K562 (cell line): ENCODE data around the gene CIAO1. TPM values are rescaled to one million over a fixed set of nuclear protein-coding genes. Genes with fewer than 3 reads are reported as not detected.
A peak's percentile ranks its signal among the peaks of the same experiment; 100 is the strongest.

Experiments used
- ATAC-seq: fragments of 200-7000 bp; cut with Tn5 transposase; 3 replicates; pipeline ENCODE4 v1.9.1; 2020; ENCODE audit warnings: moderate library complexity
- BruUV-seq: library from RNA; stranded (reverse); fragments of 400-500 nt; replicated peaks from 2 replicates; lab custom pipeline; 2021; lab: Mats Ljungman, UMichigan
- CTCF ChIA-PET: fragments of 300-600 bp; formaldehyde crosslinking; extraction: SDS; loops from one replicate; lab custom pipeline; 2021; ENCODE audit warnings: low intra/inter-chr PET ratio; lab: Yijun Ruan, JAX
- POLR2A ChIA-PET: fragments of 300-600, 350-650 bp; sonication (Branson Sonifier 250); formaldehyde crosslinking; extraction: SDS; loops from one replicate; lab custom pipeline; 2021; ENCODE audit warnings: antibody characterized with exemption, inconsistent platforms; lab: Yijun Ruan, JAX
- DNase-seq, 4 experiments: peaks; one replicate each; pipeline versions ENCODE4 v3.0.0 to v3.0.0-alpha.2; 2011 to 2018; ENCODE audit warnings: low spot score in 3 of 4, mixed read lengths in 3 of 4; ENCODE audit errors: extremely low read depth in 1 of 4
- FAIRE-seq: peaks from 2 replicates; lab custom pipeline; 2011; peaks lifted over from hg19 to GRCh38; lab: Jason Lieb, UNC
- H2AFZ ChIP-seq: 2 replicates; pipeline ENCODE4 v1.6.0; 2011; ENCODE audit warnings: low read depth, low read length, control low read depth, inconsistent platforms
- H3K27ac ChIP-seq: fragments of 200-600 bp; 3 replicates; pipeline ENCODE4 v1.8.0; 2011; ENCODE audit warnings: low read depth, mild to moderate bottlenecking, control low read depth, inconsistent platforms, low read length, moderate library complexity, mixed read lengths; ENCODE audit errors: extremely low read depth
- H3K27me3 ChIP-seq, 2 experiments: fragments of 300-600 bp in 1 of 2; 2 replicates in 1 of 2; 3 replicates in 1 of 2; pipeline versions ENCODE4 v1.6.0 to v1.8.0; 2011; ENCODE audit warnings: inconsistent platforms in 2 of 2, low read length in 2 of 2, mild to moderate bottlenecking in 1 of 2, mixed read lengths in 1 of 2, moderate library complexity in 1 of 2; ENCODE audit not compliant: control insufficient read depth in 2 of 2, insufficient read depth in 2 of 2
- H3K36me3 ChIP-seq: fragments of 300-600 bp; 3 replicates; pipeline ENCODE4 v1.8.0; 2011; ENCODE audit warnings: mild to moderate bottlenecking, low read length, inconsistent platforms; ENCODE audit not compliant: control insufficient read depth, insufficient read depth
- H3K4me1 ChIP-seq, 2 experiments: fragments of 200-600 bp in 1 of 2; replicated peaks in 1 of 2; 2 replicates in 1 of 2; 3 replicates in 1 of 2; pipeline versions ENCODE4 v1.5.1 to v1.8.0; 2011; ENCODE audit warnings: inconsistent platforms in 2 of 2, low read length in 2 of 2, mild to moderate bottlenecking in 1 of 2, mixed read lengths in 1 of 2, moderate library complexity in 1 of 2; ENCODE audit not compliant: control insufficient read depth in 2 of 2, insufficient read depth in 2 of 2
- H3K4me2 ChIP-seq: 2 replicates; pipeline ENCODE4 v1.6.1; 2011; ENCODE audit warnings: low read length, control low read depth, inconsistent platforms, mixed read lengths; ENCODE audit not compliant: insufficient read depth
- H3K4me3 ChIP-seq: fragments of 200-600 bp; sonication (generic), shearing (Covaris generic); 2 replicates; pipeline ENCODE4 v1.5.1; 2016; ENCODE audit warnings: control low read depth, inconsistent platforms
- H3K79me2 ChIP-seq: fragments of 200-600 bp; 3 replicates; pipeline ENCODE4 v1.8.0; 2011; ENCODE audit warnings: low read length, inconsistent platforms; ENCODE audit not compliant: control insufficient read depth, insufficient read depth
- H3K9ac ChIP-seq, 2 experiments: 2 replicates each; pipeline versions ENCODE4 v1.6.0 to v1.6.1; 2011; ENCODE audit warnings: low read depth in 2 of 2, low read length in 2 of 2, control low read depth in 1 of 2, inconsistent platforms in 1 of 2, mild to moderate bottlenecking in 1 of 2, mixed read lengths in 1 of 2; ENCODE audit not compliant: insufficient read depth in 1 of 2
- H3K9me1 ChIP-seq: one replicate; pipeline ENCODE4 v1.6.0; 2011; ENCODE audit warnings: inconsistent platforms, mild to moderate bottlenecking, low read length, moderate library complexity; ENCODE audit not compliant: control insufficient read depth, insufficient read depth
- H3K9me3 ChIP-seq: replicated peaks from 2 replicates; pipeline ENCODE4 v1.5.1; 2011; ENCODE audit warnings: low read depth, low read length, inconsistent platforms; ENCODE audit not compliant: control insufficient read depth, insufficient read depth
- H4K20me1 ChIP-seq: replicated peaks from 2 replicates; pipeline ENCODE4 v1.6.1; 2011; ENCODE audit warnings: low read length, inconsistent platforms, mixed read lengths; ENCODE audit not compliant: control insufficient read depth, insufficient read depth
- BDP1 ChIP-seq: IDR thresholded peaks from 3 replicates; pipeline ENCODE4 v1.6.1; 2011; ENCODE audit not compliant: insufficient read length, insufficient read depth
- GABPB2 ChIP-seq: fragments of 250-450 bp; sonication (Bioruptor Pico); conservative IDR thresholded peaks from 2 replicates; pipeline ENCODE4 v1.5.1; 2021; ENCODE audit warnings: mild to moderate bottlenecking
- HIVEP1 ChIP-seq: fragments of 250-450 bp; sonication (Bioruptor Pico); IDR thresholded peaks from 2 replicates; pipeline ENCODE4 v1.4.0; 2020; ENCODE audit warnings: mild to moderate bottlenecking
- HLTF ChIP-seq: fragments of 450-650 bp; IDR thresholded peaks from 2 replicates; pipeline ENCODE4 v1.6.1; 2016
- HNRNPH1 ChIP-seq: fragments of 200-400 bp; formaldehyde crosslinking; optimal IDR thresholded peaks from 2 replicates; pipeline ENCODE3; 2017; ENCODE audit warnings: low read depth, mild to moderate bottlenecking, low read length, moderate library complexity
- KAT7 ChIP-seq: sonication (generic); formaldehyde crosslinking; IDR thresholded peaks from 2 replicates; pipeline ENCODE4 v1.8.0; 2022; ENCODE audit warnings: missing genetic modification reagents, mild to moderate bottlenecking, borderline replicate concordance
- KAT8 ChIP-seq: fragments of 450-650 bp; IDR thresholded peaks from 2 replicates; pipeline ENCODE4 v1.6.1; 2016; ENCODE audit warnings: low read depth, mild to moderate bottlenecking
- PPARD ChIP-seq: fragments of 250-450 bp; sonication (Bioruptor Pico); IDR thresholded peaks from 2 replicates; pipeline ENCODE4 v1.8.0; 2022; ENCODE audit warnings: inconsistent platforms, mild to moderate bottlenecking, moderate library complexity
- RBBP5 ChIP-seq: fragments of 200-600 bp; sonication (generic); IDR thresholded peaks from 2 replicates; pipeline ENCODE4 v1.6.1; 2012; ENCODE audit warnings: borderline replicate concordance, mild to moderate bottlenecking, low read length, control low read depth, inconsistent platforms; ENCODE audit not compliant: insufficient read depth, poor library complexity, severe bottlenecking
- RBM25 ChIP-seq: fragments of 200-400 bp; formaldehyde crosslinking; IDR thresholded peaks from 2 replicates; pipeline ENCODE4 v1.6.1; 2018; ENCODE audit warnings: low read length, low read depth, moderate library complexity; ENCODE audit not compliant: severe bottlenecking
- TAF7 ChIP-seq: fragments of 450-650 bp; IDR thresholded peaks from 2 replicates; pipeline ENCODE4 v1.6.1; 2016; ENCODE audit warnings: missing genetic modification characterization, missing compliant biosample characterization
- ZNF121 ChIP-seq: sonication (generic); formaldehyde crosslinking; conservative IDR thresholded peaks from 2 replicates; pipeline ENCODE4 v1.8.0; 2022; ENCODE audit warnings: missing genetic modification reagents
- ZNF282 ChIP-seq: sonication (generic); formaldehyde crosslinking; IDR thresholded peaks from 2 replicates; pipeline ENCODE4 v1.8.1; 2023; ENCODE audit warnings: missing genetic modification reagents
- WGBS: fragments of 100-300 bp; shearing (Covaris generic); methylation state at CpG from one replicate; pipeline ENCODE4 v1.1.6; 2016; ENCODE audit warnings: low coverage, mixed read lengths; ENCODE audit not compliant: insufficient coverage; ENCODE audit errors: missing lambda C conversion rate; 5-methylcytosine and 5-hydroxymethylcytosine counted together
- in situ Hi-C: fragments of 300-500 bp; cut with MboI; formaldehyde crosslinking; loops from 4 replicates; pipeline ENCODE4 v1.15.0; 2018; ENCODE audit warnings: inconsistent platforms, mixed read lengths
- intact Hi-C: fragments of 100-400 bp; cut with micrococcal nuclease; formaldehyde crosslinking; loops from 2 replicates; pipeline ENCODE4 v1.14.2; 2022
- polyA plus RNA-seq, 8 experiments: library from polyadenylated mRNA; depleted of rRNA in 4 of 8; stranded (reverse) in 5 of 8; unstranded in 3 of 8; fragments of >200 nt; fragmentation: Nextera tagmentation in 2 of 8; fragmentation: Illumina TruSeq in 1 of 8; extraction: Ambion mirVana in 2 of 8; extraction: Trizol in 1 of 8; gene quantifications; 2 replicates each; pipeline versions ENCODE4 v1.2.1 to v1.2.3, GENCODE V29; 2011 to 2014; ENCODE audit warnings: inconsistent platforms in 1 of 8, missing spikeins in 1 of 8
- total RNA-seq, 7 experiments: library from RNA; depleted of rRNA in 6 of 7; stranded (reverse); fragments of >200 nt in 6 of 7; fragmentation: Illumina TruSeq in 2 of 7; extraction: Trizol in 2 of 7; gene quantifications; 2 replicates each; pipeline versions ENCODE4 v1.2.1 to v1.2.3, GENCODE V29; 2011 to 2021; ENCODE audit warnings: low replicate concordance in 1 of 7
- TF ChIP-seq, protein P1 (sequence below), 2 experiments: fragments of 450-650 bp; IDR thresholded peaks; 2 replicates each; pipeline ENCODE4 v1.6.1; 2016
- TF ChIP-seq, protein P2 (sequence below): fragments of 200-800 bp; sonication (Bioruptor generic); IDR thresholded peaks from 2 replicates; pipeline ENCODE4 v1.6.1; 2017; ENCODE audit warnings: missing genetic modification characterization, missing compliant biosample characterization
- TF ChIP-seq, protein P3 (sequence below): sonication (generic); formaldehyde crosslinking; IDR thresholded peaks from 2 replicates; pipeline ENCODE4 v1.8.1; 2023; ENCODE audit warnings: mild to moderate bottlenecking, missing genetic modification reagents
- TF ChIP-seq, protein P4 (sequence below): fragments of 450-650 bp; IDR thresholded peaks from 2 replicates; pipeline ENCODE4 v1.6.1; 2016; ENCODE audit warnings: low read depth, mild to moderate bottlenecking, moderate library complexity

The CIAO1 gene
- total and polyA plus RNA-seq, 9 of the 15 experiments (the other 6 are each of a cell fraction or from before 2014, with no cell fraction given), result 11.4 to 156 (median 92.8) TPM

DNA sequence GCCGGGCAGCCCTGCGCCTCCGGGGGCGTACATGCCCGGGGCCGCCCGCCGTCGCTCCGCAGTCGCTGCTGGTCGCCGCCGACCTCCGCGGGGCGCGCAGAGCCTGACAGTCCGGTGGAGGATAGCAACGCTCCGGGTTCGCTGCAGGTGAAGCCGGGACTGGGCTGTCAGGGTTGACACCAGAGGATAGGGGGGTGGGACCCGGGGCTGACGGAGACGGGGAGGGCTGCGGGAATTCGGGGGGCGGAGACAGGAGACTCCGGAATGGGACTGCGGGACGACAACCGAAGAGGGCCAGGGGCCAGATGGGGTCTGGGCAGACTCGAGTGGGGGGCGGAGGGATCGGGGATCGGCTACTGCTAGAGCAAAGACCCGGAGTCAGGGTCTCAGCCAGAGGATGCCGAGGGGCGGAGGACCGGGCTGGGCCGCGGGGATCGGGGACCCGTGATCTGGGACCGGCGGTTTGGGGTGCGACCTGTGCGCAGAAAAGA is 631 bp upstream of the CIAO1 start:
- peak overlapping the region; percentile 95 for H2AFZ ChIP-seq
- no TSS peak for BruUV-seq
- POLR2A ChIA-PET, result interaction anchor here (0.7 to 1.0 kb wide), 2 partner anchors 16 to 37 kb away, joined by 3 read pairs; no protein-coding TSS in a partner anchor
- TF ChIP-seq RBM25, result no peak
- TF ChIP-seq, protein P1, sequence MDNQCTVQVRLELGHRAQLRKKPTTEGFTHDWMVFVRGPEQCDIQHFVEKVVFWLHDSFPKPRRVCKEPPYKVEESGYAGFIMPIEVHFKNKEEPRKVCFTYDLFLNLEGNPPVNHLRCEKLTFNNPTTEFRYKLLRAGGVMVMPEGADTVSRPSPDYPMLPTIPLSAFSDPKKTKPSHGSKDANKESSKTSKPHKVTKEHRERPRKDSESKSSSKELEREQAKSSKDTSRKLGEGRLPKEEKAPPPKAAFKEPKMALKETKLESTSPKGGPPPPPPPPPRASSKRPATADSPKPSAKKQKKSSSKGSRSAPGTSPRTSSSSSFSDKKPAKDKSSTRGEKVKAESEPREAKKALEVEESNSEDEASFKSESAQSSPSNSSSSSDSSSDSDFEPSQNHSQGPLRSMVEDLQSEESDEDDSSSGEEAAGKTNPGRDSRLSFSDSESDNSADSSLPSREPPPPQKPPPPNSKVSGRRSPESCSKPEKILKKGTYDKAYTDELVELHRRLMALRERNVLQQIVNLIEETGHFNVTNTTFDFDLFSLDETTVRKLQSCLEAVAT (IDR thresholded peaks at IDR 0.05), result 0 out of 4 replicates have a peak, but pooled peaks of 1 of the 2 experiments have one; percentile 24
- peak; percentile 31; the same call in 1 of the 2 replicates for TF ChIP-seq TAF7 (tag)
- TF ChIP-seq ZNF121, result no peak
- TF ChIP-seq HIVEP1 (CRISPR knock-in tag), result no peak
- TF ChIP-seq KAT7 (CRISPR knock-in tag), result 0 out of 2 replicates have a peak, but pooled peaks have one; percentile 9
- TF ChIP-seq, protein P2, sequence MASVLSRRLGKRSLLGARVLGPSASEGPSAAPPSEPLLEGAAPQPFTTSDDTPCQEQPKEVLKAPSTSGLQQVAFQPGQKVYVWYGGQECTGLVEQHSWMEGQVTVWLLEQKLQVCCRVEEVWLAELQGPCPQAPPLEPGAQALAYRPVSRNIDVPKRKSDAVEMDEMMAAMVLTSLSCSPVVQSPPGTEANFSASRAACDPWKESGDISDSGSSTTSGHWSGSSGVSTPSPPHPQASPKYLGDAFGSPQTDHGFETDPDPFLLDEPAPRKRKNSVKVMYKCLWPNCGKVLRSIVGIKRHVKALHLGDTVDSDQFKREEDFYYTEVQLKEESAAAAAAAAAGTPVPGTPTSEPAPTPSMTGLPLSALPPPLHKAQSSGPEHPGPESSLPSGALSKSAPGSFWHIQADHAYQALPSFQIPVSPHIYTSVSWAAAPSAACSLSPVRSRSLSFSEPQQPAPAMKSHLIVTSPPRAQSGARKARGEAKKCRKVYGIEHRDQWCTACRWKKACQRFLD (CRISPR knock-in tag), result peak; percentile 60; the same call in 1 of the 2 replicates
- no peak for TF ChIP-seq GABPB2
- TF ChIP-seq, protein P3, sequence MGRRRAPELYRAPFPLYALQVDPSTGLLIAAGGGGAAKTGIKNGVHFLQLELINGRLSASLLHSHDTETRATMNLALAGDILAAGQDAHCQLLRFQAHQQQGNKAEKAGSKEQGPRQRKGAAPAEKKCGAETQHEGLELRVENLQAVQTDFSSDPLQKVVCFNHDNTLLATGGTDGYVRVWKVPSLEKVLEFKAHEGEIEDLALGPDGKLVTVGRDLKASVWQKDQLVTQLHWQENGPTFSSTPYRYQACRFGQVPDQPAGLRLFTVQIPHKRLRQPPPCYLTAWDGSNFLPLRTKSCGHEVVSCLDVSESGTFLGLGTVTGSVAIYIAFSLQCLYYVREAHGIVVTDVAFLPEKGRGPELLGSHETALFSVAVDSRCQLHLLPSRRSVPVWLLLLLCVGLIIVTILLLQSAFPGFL (CRISPR knock-in tag), result no peak
- TF ChIP-seq HLTF, result 0 out of 2 replicates have a peak, but pooled peaks have one; percentile 20
- TF ChIP-seq RBBP5, result peak; percentile 73
- no peak for TF ChIP-seq HNRNPH1
- TF ChIP-seq, protein P4, sequence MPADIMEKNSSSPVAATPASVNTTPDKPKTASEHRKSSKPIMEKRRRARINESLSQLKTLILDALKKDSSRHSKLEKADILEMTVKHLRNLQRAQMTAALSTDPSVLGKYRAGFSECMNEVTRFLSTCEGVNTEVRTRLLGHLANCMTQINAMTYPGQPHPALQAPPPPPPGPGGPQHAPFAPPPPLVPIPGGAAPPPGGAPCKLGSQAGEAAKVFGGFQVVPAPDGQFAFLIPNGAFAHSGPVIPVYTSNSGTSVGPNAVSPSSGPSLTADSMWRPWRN, result no peak
- no peak for TF ChIP-seq KAT8
- TF ChIP-seq BDP1, result no peak
- no peak for TF ChIP-seq ZNF282 (CRISPR knock-in tag)
- no peak for TF ChIP-seq PPARD (CRISPR knock-in tag)

More for the DNA sequence above, 631 bp upstream of the CIAO1 start:
- Histone ChIP-seq H3K9me1 (no peaks in the 10 kb centered on the region), H3K36me3 (peaks cover 50% of the 10 kb centered on the region), H3K4me1 (peaks cover 27 to 33% of the 10 kb centered on the region in 2 experiments), H3K4me3 (peak overlapping the region; percentile 84), H3K27ac (peak overlapping the region; percentile 78), H4K20me1 (0 out of 2 replicates have a peak, but pooled peaks cover 16% of the 10 kb centered on the region), H3K27me3 (no peaks in the 10 kb centered on the region), H3K9me3 (no peaks in the 10 kb centered on the region), H3K4me2 (peak overlapping the region; percentile 88), H3K79me2 (peaks cover 50% of the 10 kb centered on the region), H3K9ac (peak overlapping the region; percentile 86 to 99)
- ATAC-seq, result peak; percentile 19
- intact Hi-C loops (loop anchor here (10.0 kb wide), 1 partner anchor 239 kb away; the partner anchor contains the start of gene NEURL3), in situ Hi-C loops (no loop called here)
- no peak for FAIRE-seq
- CTCF ChIA-PET, result no interaction called here
- 0% methylated on average over 20 of the region's 49 CpGs for WGBS
- peak; percentile 34 to 80 (median 66) for DNase-seq
